ENCODE data around the gene KLHL13. TPM values are rescaled to one million over a fixed set of nuclear protein-coding genes. Genes with fewer than 3 reads are reported as not detected.
"Not testable (repeated sequence)": the region's sequence is repeated elsewhere in the genome, so short reads cannot be mapped to it uniquely, and the experiment has no call there.

The KLHL13 gene
- total RNA-seq, 1 experiment from 2014 or later, result 0.82 TPM

- no peaks in the 10 kb centered on the region for H3K27me3 ChIP-seq (ENCODE audit: control insufficient read depth, insufficient read depth, low read length)
- intact Hi-C loops (cut with micrococcal nuclease; ENCODE audit: unreplicated experiment), result no loop called here
- CTCF ChIA-PET, result no interaction called here
- in situ Hi-C loops (cut with HindIII; ENCODE audit: low pct_unique_long_range_greater_than_20kb, low sequenced_read_pairs), result no loop called here
- H3K27ac ChIP-seq (ENCODE audit: low read length), result no peak overlapping the region
- H3K4me3 ChIP-seq (ENCODE audit: low read depth in 2 of 2, low read length in 2 of 2), result no peak overlapping the region
- H3K4me1 ChIP-seq (ENCODE audit: control insufficient read depth, insufficient read depth, low read length), result no peaks in the 10 kb centered on the region
- no peaks in the 10 kb centered on the region; the same call in 1 of the 2 replicates for H3K36me3 ChIP-seq (ENCODE audit: control insufficient read depth, insufficient read depth, low read length)
- POLR2A ChIA-PET, result no interaction called here
- ATAC-seq (no peak), DNase-seq (ENCODE audit: low read depth, low spot score) (no peak)
- BruUV-seq (replicated peaks), result no TSS peak
- TF ChIP-seq CTCF (IDR thresholded peaks at IDR 0.05), result no peak
- TF ChIP-seq REST (IDR thresholded peaks at IDR 0.05; ENCODE audit: insufficient read depth in 1 of 2, low read depth in 2 of 2, low read length in 1 of 2), result no peak
- no peak for TF ChIP-seq POLR2AphosphoS5 (IDR thresholded peaks at IDR 0.05; ENCODE audit: low read depth, low read length)
- TF ChIP-seq SIN3A (IDR thresholded peaks at IDR 0.05; ENCODE audit: borderline replicate concordance, insufficient read depth, low read depth, low read length), result no peak
- no peak for TF ChIP-seq TCF7L2 (IDR thresholded peaks at IDR 0.05; ENCODE audit: low read depth, low read length)
- no peaks in the 10 kb centered on the region for H3K9me3 ChIP-seq (ENCODE audit: control insufficient read depth, insufficient read depth, low read depth, low read length)
Measured at GRCh38 chrX:118016422-118016821, 100.2 kb downstream of the KLHL13 start.

GRCh38 chrX:118002417-118002816, 114.2 kb downstream of the KLHL13 start:
- in situ Hi-C loops (cut with HindIII; ENCODE audit: low pct_unique_long_range_greater_than_20kb, low sequenced_read_pairs); intact Hi-C loops (cut with micrococcal nuclease; ENCODE audit: unreplicated experiment); BruUV-seq (replicated peaks); H3K4me1 ChIP-seq (ENCODE audit: control insufficient read depth, insufficient read depth, low read length); H3K9me3 ChIP-seq (ENCODE audit: control insufficient read depth, insufficient read depth, low read depth, low read length); POLR2A ChIA-PET; CTCF ChIA-PET; DNase-seq (ENCODE audit: low read depth, low spot score); ATAC-seq; H3K27ac ChIP-seq (ENCODE audit: low read length); H3K27me3 ChIP-seq (ENCODE audit: control insufficient read depth, insufficient read depth, low read length); H3K36me3 ChIP-seq (ENCODE audit: control insufficient read depth, insufficient read depth, low read length); H3K4me3 ChIP-seq (ENCODE audit: low read depth in 2 of 2, low read length in 2 of 2): not testable (repeated sequence)

- Histone ChIP-seq H3K36me3 (ENCODE audit: control insufficient read depth, insufficient read depth, low read length) (no peaks in the 10 kb centered on the region), H3K9me3 (ENCODE audit: control insufficient read depth, insufficient read depth, low read depth, low read length) (no peaks in the 10 kb centered on the region), H3K27ac (ENCODE audit: low read length) (no peak overlapping the region), H3K4me3 (ENCODE audit: low read depth in 2 of 2, low read length in 2 of 2) (no peak overlapping the region), H3K27me3 (ENCODE audit: control insufficient read depth, insufficient read depth, low read length) (no peaks in the 10 kb centered on the region), H3K4me1 (ENCODE audit: control insufficient read depth, insufficient read depth, low read length) (no peaks in the 10 kb centered on the region)
- TF ChIP-seq SIN3A (IDR thresholded peaks at IDR 0.05; ENCODE audit: borderline replicate concordance, insufficient read depth, low read depth, low read length) (no peak), REST (IDR thresholded peaks at IDR 0.05; ENCODE audit: insufficient read depth in 1 of 2, low read depth in 2 of 2, low read length in 1 of 2) (no peak), CTCF (IDR thresholded peaks at IDR 0.05) (no peak), POLR2AphosphoS5 (IDR thresholded peaks at IDR 0.05; ENCODE audit: low read depth, low read length) (no peak), TCF7L2 (IDR thresholded peaks at IDR 0.05; ENCODE audit: low read depth, low read length) (no peak)
- DNase-seq (ENCODE audit: low read depth, low spot score), result no peak
- no peak for ATAC-seq
- POLR2A ChIA-PET, result no interaction called here
- no TSS peak for BruUV-seq (replicated peaks)
- intact Hi-C loops (cut with micrococcal nuclease; ENCODE audit: unreplicated experiment) (no loop called here), in situ Hi-C loops (cut with HindIII; ENCODE audit: low pct_unique_long_range_greater_than_20kb, low sequenced_read_pairs) (no loop called here)
- CTCF ChIA-PET, result no interaction called here
Measured at GRCh38 chrX:118000518-118000917, 116.1 kb downstream of the KLHL13 start.
